Ascending aorta (tissue), 2 donors: ENCODE measurements around the gene WIPF3. TPM values are rescaled to one million over a fixed set of nuclear protein-coding genes. Genes with fewer than 3 reads are reported as not detected.

Experiments
- DNase-seq, 2 donors: peaks; one replicate each; pipeline ENCODE4 v3.0.0-alpha.2; 2019; ENCODE audit warnings: low spot score in 2 of 2
- H3K27ac ChIP-seq, 2 donors: fragments of 200-600 bp; sonication (generic); one replicate each; pipeline ENCODE4 v1.5.1; 2016 to 2017; ENCODE audit warnings: mild to moderate bottlenecking in 1 of 2
- H3K27me3 ChIP-seq: fragments of 200-600 bp; sonication (generic); one replicate; pipeline ENCODE4 v1.5.1; 2017
- H3K36me3 ChIP-seq, 2 donors: fragments of 200-600 bp; sonication (generic); one replicate each; pipeline ENCODE4 v1.5.1; 2016
- H3K4me1 ChIP-seq, 2 donors: fragments of 200-600 bp; sonication (generic); one replicate each; pipeline ENCODE4 v1.5.1; 2016 to 2017; ENCODE audit warnings: mild to moderate bottlenecking in 1 of 2
- H3K4me3 ChIP-seq, 2 donors: fragments of 200-600 bp; sonication (generic); one replicate each; pipeline ENCODE4 v1.5.1; 2016 to 2017; ENCODE audit warnings: mild to moderate bottlenecking in 1 of 2
- H3K9me3 ChIP-seq, 2 donors: fragments of 200-600 bp; sonication (generic); one replicate each; pipeline ENCODE4 v1.5.1; 2016
- CTCF ChIP-seq, 3 experiments: fragments of 200-600 bp in 2 of 3; fragments of 450-650 bp in 1 of 3; sonication (generic) in 2 of 3; IDR thresholded peaks; one replicate each; pipeline ENCODE4 v1.5.1; 2016 to 2019; ENCODE audit warnings: antibody characterized with exemption in 3 of 3, mild to moderate bottlenecking in 1 of 3, moderate library complexity in 1 of 3
- intact Hi-C: fragments of 100-400 bp; cut with DNase I; formaldehyde crosslinking; loops from one replicate; pipeline ENCODE4 v1.15.1; 2023
- total RNA-seq: library from RNA; depleted of rRNA; stranded (reverse); fragments of >200 nt; gene quantifications from one replicate; pipeline ENCODE4 v1.1.0, GENCODE V29; 2016

The WIPF3 gene
- total RNA-seq, 1 donor from 2014 or later = 4.6 TPM

DNA sequence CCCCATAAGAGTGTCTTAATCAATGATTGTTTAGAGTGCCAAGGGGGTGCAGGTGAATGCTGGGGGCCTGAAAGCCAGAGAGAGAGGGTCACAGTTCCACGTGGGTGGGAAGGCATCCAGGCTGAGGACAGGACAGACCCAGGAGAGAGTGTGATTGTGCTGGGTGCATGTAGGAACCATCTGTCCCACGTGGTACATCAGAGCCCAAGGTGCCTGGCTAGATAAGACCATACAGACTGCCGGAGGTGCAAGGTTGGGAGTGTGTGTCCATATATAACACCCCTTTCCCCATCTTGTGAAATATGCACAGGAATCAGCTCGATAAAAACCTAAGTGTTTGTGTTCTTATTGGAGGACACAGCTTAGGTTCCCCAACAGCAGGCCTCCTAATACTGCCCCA, 85.5 kb downstream of the WIPF3 start:
- intact Hi-C loops = no loop called here

GRCh38 chr7:29892231-29892630, 85.9 kb downstream of the WIPF3 start:
- no peaks in the 10 kb centered on the region for H3K27me3 ChIP-seq
- H3K27ac ChIP-seq = no peak overlapping the region
- no peaks in the 10 kb centered on the region for H3K9me3 ChIP-seq
- no peaks in the 10 kb centered on the region for H3K4me1 ChIP-seq
- no peak overlapping the region for H3K4me3 ChIP-seq
- DNase-seq = no peak
- no peaks in the 10 kb centered on the region for H3K36me3 ChIP-seq
- TF ChIP-seq CTCF (IDR thresholded peaks at IDR 0.05) = no peak
- intact Hi-C loops = no loop called here

More for the DNA sequence above, 85.5 kb downstream of the WIPF3 start:
- H3K4me3 ChIP-seq = no peak overlapping the region
- TF ChIP-seq CTCF (IDR thresholded peaks at IDR 0.05) = no peak
- no peaks in the 10 kb centered on the region for H3K36me3 ChIP-seq
- H3K4me1 ChIP-seq = no peaks in the 10 kb centered on the region
- H3K27me3 ChIP-seq = no peaks in the 10 kb centered on the region
- no peak for DNase-seq
- H3K27ac ChIP-seq = no peak overlapping the region
- no peaks in the 10 kb centered on the region for H3K9me3 ChIP-seq

- H3K4me3 ChIP-seq = no peak overlapping the region
Measured at GRCh38 chr7:29893351-29893965, 87.2 kb downstream of the WIPF3 start.

DNA sequence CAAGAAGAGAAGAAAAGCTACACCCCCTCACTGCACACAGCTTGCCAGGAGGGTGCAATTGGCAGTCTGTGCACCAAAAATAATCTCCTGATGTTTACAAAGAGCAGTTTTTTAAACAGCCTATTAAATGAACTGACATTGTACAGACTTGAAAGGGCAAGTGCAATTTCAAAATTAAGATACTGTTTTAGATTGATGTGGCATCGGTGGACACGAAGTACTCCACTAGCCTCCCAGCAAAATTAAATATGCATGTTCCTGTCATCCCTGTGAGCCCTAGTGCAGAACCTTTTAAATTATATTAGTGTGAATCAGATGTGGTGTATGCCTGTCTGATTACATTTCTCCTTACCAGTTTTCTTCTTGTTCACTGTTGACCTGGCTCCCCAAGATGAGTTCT, 87.9 kb downstream of the WIPF3 start:
- H3K36me3 ChIP-seq = no peaks in the 10 kb centered on the region
- no peak for DNase-seq
- no peak overlapping the region for H3K4me3 ChIP-seq
- H3K4me1 ChIP-seq = no peaks in the 10 kb centered on the region
- H3K27me3 ChIP-seq = no peaks in the 10 kb centered on the region
- no peaks in the 10 kb centered on the region for H3K9me3 ChIP-seq
- intact Hi-C loops = no loop called here
- H3K27ac ChIP-seq = no peak overlapping the region
- no peak for TF ChIP-seq CTCF (IDR thresholded peaks at IDR 0.05)

More at GRCh38 chr7:29893351-29893965, 87.2 kb downstream of the WIPF3 start:
- no peaks in the 10 kb centered on the region for H3K36me3 ChIP-seq
- no peaks in the 10 kb centered on the region for H3K27me3 ChIP-seq
- TF ChIP-seq CTCF (IDR thresholded peaks at IDR 0.05) = no peak
- H3K9me3 ChIP-seq = no peaks in the 10 kb centered on the region
- H3K4me1 ChIP-seq = no peaks in the 10 kb centered on the region
- intact Hi-C loops = no loop called here
- no peak overlapping the region for H3K27ac ChIP-seq
- DNase-seq = no peak

- DNase-seq = no peak
- Histone ChIP-seq H3K4me3 (no peak overlapping the region), H3K36me3 (no peaks in the 10 kb centered on the region), H3K9me3 (no peaks in the 10 kb centered on the region), H3K27me3 (no peaks in the 10 kb centered on the region), H3K27ac (no peak overlapping the region), H3K4me1 (no peaks in the 10 kb centered on the region)
- intact Hi-C loops = no loop called here
- TF ChIP-seq CTCF (IDR thresholded peaks at IDR 0.05) = no peak
Measured at GRCh38 chr7:29895559-29895958, 89.3 kb downstream of the WIPF3 start.
